OCI-LY1 (cell line): Measurements from ENCODE around the gene TRIM37.
A peak's percentile ranks its signal among the peaks of the same experiment; 100 is the strongest.

Source experiments
- H2AFZ ChIP-seq: fragments of 200-600 bp; sonication (generic), shearing (Covaris generic); 2 replicates; pipeline ENCODE4 v1.6.0; 2014; ENCODE audit warnings: antibody characterized with exemption, mild to moderate bottlenecking, low read length
- H3F3A ChIP-seq: fragments of 200-600 bp; sonication (generic), shearing (Covaris generic); 2 replicates; pipeline ENCODE4 v1.6.0; 2014; ENCODE audit warnings: mild to moderate bottlenecking, antibody characterized with exemption, low read length, moderate library complexity; ENCODE audit not compliant: insufficient read depth
- H3K27ac ChIP-seq: fragments of 200-600 bp; sonication (generic); 2 replicates; pipeline ENCODE4 v1.5.1; 2014; ENCODE audit warnings: low read length, mixed run types, mild to moderate bottlenecking, low read depth; ENCODE audit not compliant: poor library complexity, severe bottlenecking
- H3K27me3 ChIP-seq: fragments of 200-600 bp; sonication (generic); 2 replicates; pipeline ENCODE4 v1.6.0; 2014; ENCODE audit warnings: antibody characterized with exemption, mild to moderate bottlenecking, low read length, moderate library complexity; ENCODE audit not compliant: insufficient read depth
- H3K36me3 ChIP-seq: fragments of 200-600 bp; sonication (generic); 2 replicates; pipeline ENCODE4 v1.6.1; 2014; ENCODE audit warnings: mild to moderate bottlenecking, antibody characterized with exemption, low read length, moderate library complexity, mixed read lengths; ENCODE audit not compliant: insufficient read depth
- H3K4me1 ChIP-seq: fragments of 200-600 bp; sonication (generic); 2 replicates; pipeline ENCODE4 v1.5.1; 2014; ENCODE audit warnings: mild to moderate bottlenecking, low read length, moderate library complexity; ENCODE audit not compliant: insufficient read depth, severe bottlenecking
- H3K4me2 ChIP-seq: fragments of 200-600 bp; sonication (generic), shearing (Covaris generic); 2 replicates; pipeline ENCODE4 v1.6.1; 2014; ENCODE audit warnings: low read length
- H3K4me3 ChIP-seq: fragments of 200-600 bp; sonication (generic); 2 replicates; pipeline ENCODE4 v1.5.1; 2014; ENCODE audit warnings: low read length, low read depth, mild to moderate bottlenecking, mixed read lengths; ENCODE audit not compliant: poor library complexity, severe bottlenecking
- H3K79me2 ChIP-seq: fragments of 200-600 bp; shearing (Covaris generic); 2 replicates; pipeline ENCODE4 v1.6.1; 2016; ENCODE audit warnings: mixed run types, low read length, mixed read lengths; ENCODE audit not compliant: insufficient read depth
- H3K9ac ChIP-seq: fragments of 200-600 bp; sonication (generic), shearing (Covaris generic); 2 replicates; pipeline ENCODE4 v1.6.1; 2014; ENCODE audit warnings: mild to moderate bottlenecking, low read length, mixed read lengths
- H3K9me2 ChIP-seq: fragments of 200-600 bp; sonication (generic), shearing (Covaris generic); 2 replicates; pipeline ENCODE4 v1.6.1; 2014; ENCODE audit warnings: low read depth, mild to moderate bottlenecking, low read length, mixed read lengths
- H3K9me3 ChIP-seq: fragments of 200-600 bp; shearing (Covaris generic); 2 replicates; pipeline ENCODE4 v1.6.1; 2014; ENCODE audit warnings: low read length, mixed read lengths
- H4K20me1 ChIP-seq: fragments of 200-600 bp; sonication (generic), shearing (Covaris generic); 2 replicates; pipeline ENCODE4 v1.6.0; 2016; ENCODE audit warnings: mild to moderate bottlenecking, low read length; ENCODE audit not compliant: insufficient read depth
- EZH2 ChIP-seq: fragments of 200-600 bp; sonication (generic), shearing (Covaris generic); IDR thresholded peaks from 2 replicates; pipeline ENCODE4 v1.8.0; 2017; ENCODE audit warnings: borderline replicate concordance, mixed run types, mild to moderate bottlenecking, antibody characterized with exemption, low read length, moderate library complexity, mixed read lengths
- TF ChIP-seq, protein P1 (sequence below): fragments of 200-600 bp; sonication (generic), shearing (Covaris generic); IDR thresholded peaks from 2 replicates; pipeline ENCODE4 v1.5.1; 2017; ENCODE audit warnings: mild to moderate bottlenecking, antibody characterized with exemption, low read length, moderate library complexity, mixed read lengths

TRIM37 gene

DNA sequence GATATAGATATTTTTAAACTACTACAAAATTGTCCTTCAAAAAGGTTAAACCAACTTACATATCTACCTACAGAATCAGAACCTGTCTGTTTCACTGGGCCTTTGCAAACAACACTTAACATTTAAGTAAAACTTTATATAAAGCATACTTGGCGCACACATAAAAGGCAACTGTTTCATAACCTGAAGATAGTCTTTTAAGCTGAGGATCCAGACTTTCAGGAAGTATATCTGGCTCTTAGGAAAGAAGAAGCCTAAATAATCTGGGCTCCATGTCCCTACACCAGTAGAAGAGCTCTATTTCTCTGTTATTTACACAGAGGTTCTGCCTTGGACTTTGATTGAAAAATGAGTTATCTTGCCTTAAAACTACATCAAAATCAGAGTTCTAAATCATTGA is 75.9 kb downstream of the TRIM37 start:
- Histone ChIP-seq H3K9ac (no peak overlapping the region), H3K9me2 (no peaks in the 10 kb centered on the region), H2AFZ (no peak overlapping the region), H3K79me2 (no peaks in the 10 kb centered on the region), H3K27me3 (no peaks in the 10 kb centered on the region), H3K4me2 (no peak overlapping the region), H3K27ac (no peak overlapping the region), H3K36me3 (peaks cover 51% of the 10 kb centered on the region), H3K4me1 (peaks cover 9% of the 10 kb centered on the region), H4K20me1 (no peaks in the 10 kb centered on the region), H3K9me3 (no peaks in the 10 kb centered on the region), H3F3A (no peaks in the 10 kb centered on the region), H3K4me3 (no peak overlapping the region)
- TF ChIP-seq, protein P1, sequence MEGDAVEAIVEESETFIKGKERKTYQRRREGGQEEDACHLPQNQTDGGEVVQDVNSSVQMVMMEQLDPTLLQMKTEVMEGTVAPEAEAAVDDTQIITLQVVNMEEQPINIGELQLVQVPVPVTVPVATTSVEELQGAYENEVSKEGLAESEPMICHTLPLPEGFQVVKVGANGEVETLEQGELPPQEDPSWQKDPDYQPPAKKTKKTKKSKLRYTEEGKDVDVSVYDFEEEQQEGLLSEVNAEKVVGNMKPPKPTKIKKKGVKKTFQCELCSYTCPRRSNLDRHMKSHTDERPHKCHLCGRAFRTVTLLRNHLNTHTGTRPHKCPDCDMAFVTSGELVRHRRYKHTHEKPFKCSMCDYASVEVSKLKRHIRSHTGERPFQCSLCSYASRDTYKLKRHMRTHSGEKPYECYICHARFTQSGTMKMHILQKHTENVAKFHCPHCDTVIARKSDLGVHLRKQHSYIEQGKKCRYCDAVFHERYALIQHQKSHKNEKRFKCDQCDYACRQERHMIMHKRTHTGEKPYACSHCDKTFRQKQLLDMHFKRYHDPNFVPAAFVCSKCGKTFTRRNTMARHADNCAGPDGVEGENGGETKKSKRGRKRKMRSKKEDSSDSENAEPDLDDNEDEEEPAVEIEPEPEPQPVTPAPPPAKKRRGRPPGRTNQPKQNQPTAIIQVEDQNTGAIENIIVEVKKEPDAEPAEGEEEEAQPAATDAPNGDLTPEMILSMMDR = no peak
- TF ChIP-seq EZH2 = no peak

DNA sequence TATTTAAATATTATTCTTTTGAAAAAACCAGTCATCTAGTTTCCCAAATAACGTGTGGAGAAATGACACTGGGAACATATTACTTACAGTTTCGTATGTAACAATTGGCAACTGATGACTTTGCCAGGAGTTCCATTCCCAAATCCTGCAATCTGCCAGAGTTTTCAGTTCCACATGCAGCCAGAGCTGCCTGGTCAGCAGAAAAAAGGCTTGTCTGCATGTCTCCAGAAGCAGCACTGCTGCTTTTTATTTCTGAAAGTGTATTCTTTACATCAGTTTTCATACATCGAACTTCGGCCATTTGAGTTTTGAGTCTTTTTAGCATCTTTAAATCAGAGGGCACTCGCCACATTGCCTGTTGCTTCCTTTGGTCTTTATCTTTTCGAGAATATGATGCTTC is 78.4 kb downstream of the TRIM37 start:
- no peaks in the 10 kb centered on the region for H3K27me3 ChIP-seq
- no peak overlapping the region for H3K4me2 ChIP-seq
- TF ChIP-seq EZH2 = no peak
- TF ChIP-seq, protein P1 = no peak
- no peaks in the 10 kb centered on the region for H4K20me1 ChIP-seq
- H3K9me3 ChIP-seq = no peaks in the 10 kb centered on the region
- H3K4me1 ChIP-seq = peaks cover 9% of the 10 kb centered on the region
- peaks cover 48% of the 10 kb centered on the region for H3K36me3 ChIP-seq
- no peaks in the 10 kb centered on the region for H3K9me2 ChIP-seq
- H3F3A ChIP-seq = no peaks in the 10 kb centered on the region
- no peaks in the 10 kb centered on the region for H3K79me2 ChIP-seq
- H3K9ac ChIP-seq = no peak overlapping the region
- H3K27ac ChIP-seq = no peak overlapping the region
- H2AFZ ChIP-seq = no peak overlapping the region
- no peak overlapping the region for H3K4me3 ChIP-seq

DNA sequence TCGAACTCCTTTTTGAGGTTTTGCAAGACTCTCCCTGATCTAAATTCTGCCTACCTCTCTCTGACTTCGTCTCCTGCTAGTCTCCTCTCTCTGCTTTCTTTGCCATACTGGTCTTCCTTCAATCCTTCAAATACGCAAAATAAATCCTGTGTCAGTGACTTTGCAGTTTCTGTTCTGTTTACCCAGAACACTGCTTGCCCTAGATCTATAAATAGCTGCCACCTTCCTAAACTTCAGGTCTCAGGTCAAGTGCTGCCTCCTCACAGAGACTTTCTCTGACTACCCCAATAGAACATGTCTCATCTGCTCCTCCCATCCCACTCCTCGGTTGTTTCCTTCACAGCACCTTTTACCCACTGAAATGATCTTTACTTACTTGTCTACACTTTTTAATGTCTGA is 78.9 kb downstream of the TRIM37 start:
- Histone ChIP-seq H3K27me3 (no peaks in the 10 kb centered on the region), H3K36me3 (peaks cover 42% of the 10 kb centered on the region), H2AFZ (no peak overlapping the region), H3K4me2 (no peak overlapping the region), H4K20me1 (no peaks in the 10 kb centered on the region), H3K9ac (no peak overlapping the region), H3F3A (no peaks in the 10 kb centered on the region), H3K9me3 (no peaks in the 10 kb centered on the region), H3K4me3 (no peak overlapping the region), H3K79me2 (no peaks in the 10 kb centered on the region), H3K4me1 (peaks cover 9% of the 10 kb centered on the region), H3K27ac (peak overlapping the region; percentile 10), H3K9me2 (no peaks in the 10 kb centered on the region)
- TF ChIP-seq, protein P1 = no peak
- no peak for TF ChIP-seq EZH2
